Epithelial cell of alveolus of lung (primary cell): ENCODE data around the gene DNAH6. TPM values are rescaled to one million over a fixed set of nuclear protein-coding genes. Genes with fewer than 3 reads are reported as not detected.

Experiments
- total RNA-seq: library from RNA; depleted of rRNA; stranded (reverse); fragments of >200 nt; gene quantifications from 2 replicates; pipeline ENCODE4 v1.2.1, GENCODE V29; 2015

The DNAH6 gene
- total RNA-seq = under 0.01 and 0.08 TPM in 2 replicates

GRCh38 chr2:84516234-84516986 lies at the start of gene DNAH6:
DNAH6 (plus strand) TSS chr2:84516498; CDS start chr2:84517827, 1,329 bp downstream.

Other genes starting within 250 kb of the DNAH6 start
- 62.1 and 74.3 TPM in 2 replicates for gene SUCLG1, start 57.2 kb upstream of the DNAH6 start, total RNA-seq